Measurements from ENCODE around the gene HNF4A.

Gene HNF4A

DNA sequence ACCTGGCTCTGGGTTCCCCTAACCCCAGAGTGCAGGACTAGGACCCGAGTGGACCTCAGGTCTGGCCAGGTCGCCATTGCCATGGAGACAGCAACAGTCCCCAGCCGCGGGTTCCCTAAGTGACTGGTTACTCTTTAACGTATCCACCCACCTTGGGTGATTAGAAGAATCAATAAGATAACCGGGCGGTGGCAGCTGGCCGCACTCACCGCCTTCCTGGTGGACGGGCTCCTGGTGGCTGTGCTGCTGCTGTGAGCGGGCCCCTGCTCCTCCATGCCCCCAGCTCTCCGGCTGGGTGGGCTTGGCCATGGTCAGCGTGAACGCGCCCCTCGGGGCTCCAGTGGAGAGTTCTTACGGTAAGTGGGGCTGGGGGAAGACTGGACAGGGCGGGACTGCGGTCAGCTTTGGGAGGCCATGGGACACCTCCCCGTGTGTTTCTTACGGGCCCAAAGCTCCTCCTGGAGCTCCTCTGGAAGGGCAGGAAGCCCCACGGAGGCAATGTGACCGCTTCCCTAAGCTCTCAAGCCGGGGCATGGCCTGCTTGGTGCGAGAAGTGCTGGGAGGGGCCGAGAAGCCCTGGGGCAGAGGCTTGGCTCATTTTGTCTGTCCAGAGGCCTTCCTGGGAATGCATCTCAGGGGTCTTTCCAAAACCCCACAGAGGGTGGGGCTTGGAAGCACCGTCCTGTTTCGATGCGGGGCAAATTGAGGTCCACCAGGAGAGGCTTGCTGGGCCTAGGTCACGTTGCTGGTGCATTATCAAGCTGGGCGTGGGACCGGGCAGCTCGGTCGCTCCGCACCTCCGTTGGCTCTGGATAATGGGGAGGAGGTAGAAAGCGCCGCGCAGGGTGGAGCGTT is at the start of gene HNF4A:
Gene HNF4A (plus strand): TSS at position 202 of the 855 bp plus-strand sequence. CDS start 106 bp downstream, at position 308.
- H3K27me3 Mint-ChIP-seq (ENCODE audit: low read depth) = peaks cover 1% of the 10 kb centered on the region
- H3K27ac Mint-ChIP-seq = peak within 1 kb of the TSS; percentile 19 to 44 (median 31)
- TF ChIP-seq, protein P1, sequence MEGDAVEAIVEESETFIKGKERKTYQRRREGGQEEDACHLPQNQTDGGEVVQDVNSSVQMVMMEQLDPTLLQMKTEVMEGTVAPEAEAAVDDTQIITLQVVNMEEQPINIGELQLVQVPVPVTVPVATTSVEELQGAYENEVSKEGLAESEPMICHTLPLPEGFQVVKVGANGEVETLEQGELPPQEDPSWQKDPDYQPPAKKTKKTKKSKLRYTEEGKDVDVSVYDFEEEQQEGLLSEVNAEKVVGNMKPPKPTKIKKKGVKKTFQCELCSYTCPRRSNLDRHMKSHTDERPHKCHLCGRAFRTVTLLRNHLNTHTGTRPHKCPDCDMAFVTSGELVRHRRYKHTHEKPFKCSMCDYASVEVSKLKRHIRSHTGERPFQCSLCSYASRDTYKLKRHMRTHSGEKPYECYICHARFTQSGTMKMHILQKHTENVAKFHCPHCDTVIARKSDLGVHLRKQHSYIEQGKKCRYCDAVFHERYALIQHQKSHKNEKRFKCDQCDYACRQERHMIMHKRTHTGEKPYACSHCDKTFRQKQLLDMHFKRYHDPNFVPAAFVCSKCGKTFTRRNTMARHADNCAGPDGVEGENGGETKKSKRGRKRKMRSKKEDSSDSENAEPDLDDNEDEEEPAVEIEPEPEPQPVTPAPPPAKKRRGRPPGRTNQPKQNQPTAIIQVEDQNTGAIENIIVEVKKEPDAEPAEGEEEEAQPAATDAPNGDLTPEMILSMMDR (IDR thresholded peaks at IDR 0.05; ENCODE audit: unreplicated experiment in 3 of 3) = no peak
- no peaks in the 10 kb centered on the region for H3K36me3 Mint-ChIP-seq (ENCODE audit: low read depth)
- peaks cover 10% of the 10 kb centered on the region for H3K4me1 Mint-ChIP-seq
- peak within 1 kb of the TSS in 2 of 3 experiments; percentile 17 to 59 for H3K4me3 Mint-ChIP-seq
- no peaks in the 10 kb centered on the region for H3K9me3 Mint-ChIP-seq

DNA sequence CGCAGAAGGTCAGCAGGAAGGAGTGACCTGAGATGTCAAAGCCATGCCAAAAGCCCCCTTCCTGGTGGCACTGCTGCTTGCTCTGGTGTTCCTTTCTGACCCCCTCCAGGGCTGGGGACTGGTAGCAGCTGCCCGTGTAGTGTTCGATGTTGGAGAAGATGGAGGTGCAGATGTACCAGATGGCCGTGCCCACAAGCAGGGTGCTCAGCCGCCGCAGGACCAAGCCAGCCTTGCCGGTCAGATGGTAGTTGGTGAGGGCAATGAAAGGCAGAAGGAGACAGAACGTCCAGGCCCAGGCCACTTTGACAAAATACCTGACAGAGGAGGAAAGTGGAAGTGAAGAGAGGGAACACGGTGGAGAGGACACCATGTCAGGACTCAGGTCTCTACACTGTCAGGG is 48.6 kb upstream of the HNF4A start:
- Mint-ChIP-seq H3K36me3 (ENCODE audit: low read depth) (no peaks in the 10 kb centered on the region), H3K9me3 (no peaks in the 10 kb centered on the region), H3K27ac (no peak overlapping the region), H3K4me1 (peaks cover 18% of the 10 kb centered on the region), H3K27me3 (ENCODE audit: low read depth) (no peaks in the 10 kb centered on the region), H3K4me3 (peak overlapping the region in 2 of 3 experiments; percentile 28 to 51)
- TF ChIP-seq, protein P1 (IDR thresholded peaks at IDR 0.05; ENCODE audit: unreplicated experiment in 3 of 3) = no peak

DNA sequence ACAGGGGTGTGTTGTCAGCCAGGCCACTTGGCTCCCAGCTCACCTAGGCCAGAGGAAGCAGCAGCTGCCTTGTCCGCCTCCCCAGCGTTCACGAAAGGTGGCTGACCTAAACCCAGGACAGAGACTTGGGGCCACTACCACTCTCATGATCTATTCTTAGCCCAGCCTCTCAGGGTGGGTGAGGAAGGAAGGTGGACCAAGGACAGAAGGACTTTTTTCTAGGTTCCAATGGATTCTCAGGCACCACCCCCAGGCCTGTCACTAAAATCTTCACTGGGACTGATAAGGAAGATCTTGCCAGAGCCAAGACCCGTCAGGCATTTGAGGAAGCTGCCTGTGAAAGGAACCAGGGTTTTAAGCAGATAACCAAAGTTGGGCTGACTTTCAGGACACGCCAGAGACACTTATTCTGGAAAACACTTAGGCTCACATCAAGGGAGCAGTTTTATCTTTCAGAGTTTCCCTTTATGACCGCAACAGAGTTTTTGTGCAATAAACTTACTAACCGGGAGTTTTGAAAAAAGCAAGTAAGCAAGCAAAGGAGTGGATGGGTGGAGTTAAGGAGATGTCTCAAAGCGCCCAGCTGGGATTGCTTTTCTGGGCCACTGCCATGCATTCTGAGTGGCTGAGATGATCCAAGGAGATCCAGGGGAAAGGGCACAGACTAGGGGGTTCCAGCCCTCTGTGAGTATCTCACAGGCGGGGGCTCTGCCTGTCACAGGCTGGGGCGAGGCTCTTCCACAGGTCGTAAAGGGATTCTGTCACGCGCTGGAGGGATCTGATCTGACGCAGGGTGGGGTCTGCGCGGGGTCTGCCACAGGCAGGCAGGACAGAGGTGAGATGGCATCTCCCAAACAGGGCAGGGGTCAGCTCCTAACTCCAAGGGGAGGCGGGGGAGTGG is 45.5 kb upstream of the HNF4A start:
- no peaks in the 10 kb centered on the region for H3K27me3 Mint-ChIP-seq (ENCODE audit: low read depth)
- peak overlapping the region in 2 of 3 experiments; percentile 48 to 72 for H3K27ac Mint-ChIP-seq
- peak overlapping the region; percentile 92 to 97 (median 96) for H3K4me3 Mint-ChIP-seq
- H3K36me3 Mint-ChIP-seq (ENCODE audit: low read depth) = no peaks in the 10 kb centered on the region
- peaks cover 15% of the 10 kb centered on the region for H3K4me1 Mint-ChIP-seq
- no peaks in the 10 kb centered on the region for H3K9me3 Mint-ChIP-seq
- TF ChIP-seq, protein P1 (IDR thresholded peaks at IDR 0.05; ENCODE audit: unreplicated experiment in 3 of 3) = no peak

DNA sequence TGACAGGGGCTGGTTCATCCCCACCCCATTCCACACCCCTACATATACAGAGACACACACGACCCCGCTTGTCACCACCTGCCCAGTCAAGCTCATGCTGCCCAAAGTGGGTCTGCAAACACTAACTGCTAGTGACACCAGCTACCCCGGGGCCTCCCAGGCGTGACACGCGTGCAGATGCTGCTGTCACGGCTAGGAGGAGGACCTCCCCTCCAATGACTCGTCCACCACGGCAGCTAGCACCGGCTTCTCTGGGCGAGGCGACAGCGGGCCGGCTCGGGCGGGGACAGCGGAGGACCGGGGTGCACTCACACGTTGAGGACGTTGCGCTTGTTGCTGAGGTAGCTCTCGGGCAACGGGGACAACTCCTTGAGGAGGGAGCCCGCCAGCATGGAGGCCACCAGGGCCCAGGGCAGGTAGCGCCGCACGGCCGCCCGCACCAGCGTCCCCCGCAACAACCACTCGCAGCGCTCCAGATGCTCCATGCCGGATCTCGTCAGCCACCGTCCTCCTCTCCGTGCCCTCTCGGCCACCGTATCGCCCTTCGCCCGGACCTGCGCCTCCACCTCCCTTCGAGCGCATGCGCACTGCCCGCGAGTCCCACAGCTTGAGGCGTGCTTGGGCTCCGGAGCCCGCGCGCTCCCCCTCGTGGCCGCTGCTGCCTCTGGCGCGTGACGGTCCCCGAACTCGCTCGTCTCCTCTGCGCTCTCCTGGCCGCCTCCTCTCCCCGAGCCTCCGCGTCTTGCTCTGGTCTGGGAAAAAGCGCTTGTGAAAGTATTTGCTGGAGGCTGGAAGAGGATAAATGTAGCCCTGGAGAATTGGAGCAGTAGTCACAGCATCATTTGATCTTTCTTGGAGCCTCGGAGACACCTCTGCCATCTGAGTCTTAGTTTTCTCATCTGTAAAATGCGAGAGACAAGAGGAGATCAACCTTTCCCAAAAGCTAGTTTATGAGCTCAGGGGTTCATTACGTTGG is 44.5 kb upstream of the HNF4A start, which contains the start of gene FITM2:
Gene FITM2 (minus strand): TSS at position 539 of the 976 bp plus-strand sequence. CDS start 54 bp downstream, at position 485.
- Mint-ChIP-seq H3K27ac (peak within 1 kb of the TSS; percentile 35 to 80 (median 59)), H3K4me1 (peaks cover 15% of the 10 kb centered on the region), H3K4me3 (peak within 1 kb of the TSS; percentile 92 to 97 (median 96)), H3K27me3 (ENCODE audit: low read depth) (no peaks in the 10 kb centered on the region), H3K9me3 (no peaks in the 10 kb centered on the region), H3K36me3 (ENCODE audit: low read depth) (no peaks in the 10 kb centered on the region)
- TF ChIP-seq, protein P1 (IDR thresholded peaks at IDR 0.05; ENCODE audit: unreplicated experiment in 3 of 3) = peak; percentile 91 to 96 (median 94)

DNA sequence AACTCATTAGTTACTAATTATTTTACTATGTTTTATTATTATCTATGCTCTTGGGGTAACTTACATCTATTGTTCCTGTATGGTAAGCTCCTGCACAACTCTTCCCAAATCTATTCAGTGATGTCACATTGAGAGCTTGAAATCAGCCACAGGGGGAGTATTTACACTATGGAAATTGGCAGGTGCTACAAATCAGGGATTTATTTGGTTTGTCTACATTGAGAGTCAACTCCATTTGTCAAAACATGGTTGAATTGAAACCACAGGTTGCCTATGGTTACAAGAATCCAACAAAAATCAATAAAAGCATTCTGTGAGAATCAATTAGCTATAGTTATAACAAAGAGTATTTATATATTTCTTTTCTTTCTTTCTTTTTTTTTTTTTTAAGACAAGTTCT is 40.6 kb upstream of the HNF4A start:
- TF ChIP-seq, protein P1 (IDR thresholded peaks at IDR 0.05; ENCODE audit: unreplicated experiment in 3 of 3) = no peak
- Mint-ChIP-seq H3K4me1 (peaks cover 11% of the 10 kb centered on the region), H3K36me3 (ENCODE audit: low read depth) (no peaks in the 10 kb centered on the region), H3K27me3 (ENCODE audit: low read depth) (no peaks in the 10 kb centered on the region), H3K4me3 (no peak overlapping the region), H3K9me3 (no peaks in the 10 kb centered on the region), H3K27ac (no peak overlapping the region)
